ENCODE results near the gene CCL17. TPM values are rescaled to one million over a fixed set of nuclear protein-coding genes. Genes with fewer than 3 reads are reported as not detected.

Gene CCL17
- total RNA-seq, 1 donor from 2014 or later = not detected

GRCh38 chr16:57358527-57359095 is 46.0 kb upstream of the CCL17 start, which contains the start of gene CCL22:
Gene CCL22, plus strand, starts transcription at chr16:57358783. Its CDS starts 34 bp downstream, at chr16:57358817.
- no peaks in the 10 kb centered on the region for H3K4me1 Mint-ChIP-seq (ENCODE audit: low read depth)
- H3K4me3 Mint-ChIP-seq (ENCODE audit: low read depth) = no peak within 1 kb of the TSS
- TF ChIP-seq CTCF (IDR thresholded peaks at IDR 0.05; ENCODE audit: unreplicated experiment) = no peak
- H3K9me3 Mint-ChIP-seq (ENCODE audit: low read depth) = no peaks in the 10 kb centered on the region
- DNase-seq (ENCODE audit: low spot score, unreplicated experiment) = no peak
- peaks cover 4% of the 10 kb centered on the region for H3K27me3 Mint-ChIP-seq
- no peak within 1 kb of the TSS for H3K27ac Mint-ChIP-seq
- no peaks in the 10 kb centered on the region for H3K36me3 Mint-ChIP-seq (ENCODE audit: insufficient read depth)

DNA sequence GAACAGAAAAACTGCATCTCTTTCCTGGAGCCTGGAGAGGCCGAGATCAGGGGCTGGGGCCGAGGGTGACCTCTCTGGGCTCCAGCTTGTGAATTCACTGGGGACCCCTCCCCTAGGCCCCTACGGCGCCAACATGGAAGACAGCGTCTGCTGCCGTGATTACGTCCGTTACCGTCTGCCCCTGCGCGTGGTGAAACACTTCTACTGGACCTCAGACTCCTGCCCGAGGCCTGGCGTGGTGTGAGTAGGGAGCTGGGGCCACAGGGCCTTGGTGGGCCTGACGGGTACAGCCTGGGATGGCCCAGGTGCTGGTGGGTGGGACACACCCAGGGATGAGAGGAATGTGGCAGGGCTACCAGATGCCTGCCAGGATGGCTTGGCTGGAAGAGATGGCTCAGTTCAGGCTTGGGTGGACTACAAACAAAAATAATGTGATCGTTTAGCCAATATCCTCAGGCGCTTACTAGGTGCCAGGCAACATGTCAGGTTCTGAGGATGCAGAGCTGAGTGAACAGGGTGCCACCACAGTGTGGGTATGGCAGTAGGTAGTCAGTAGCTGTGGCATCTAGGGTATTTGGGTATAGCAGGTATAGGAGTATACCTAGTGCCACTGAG is 44.1 kb upstream of the CCL17 start:
- no peak for DNase-seq (ENCODE audit: low spot score, unreplicated experiment)
- Mint-ChIP-seq H3K36me3 (ENCODE audit: insufficient read depth) (no peaks in the 10 kb centered on the region), H3K9me3 (ENCODE audit: low read depth) (no peaks in the 10 kb centered on the region), H3K27me3 (peaks cover 7% of the 10 kb centered on the region), H3K4me1 (ENCODE audit: low read depth) (peaks cover 2% of the 10 kb centered on the region), H3K27ac (no peak overlapping the region), H3K4me3 (ENCODE audit: low read depth) (no peak overlapping the region)
- no peak for TF ChIP-seq CTCF (IDR thresholded peaks at IDR 0.05; ENCODE audit: unreplicated experiment)

- Mint-ChIP-seq H3K36me3 (ENCODE audit: insufficient read depth) (no peaks in the 10 kb centered on the region), H3K27me3 (peaks cover 9% of the 10 kb centered on the region), H3K27ac (no peak overlapping the region), H3K4me3 (ENCODE audit: low read depth) (no peak overlapping the region), H3K4me1 (ENCODE audit: low read depth) (peaks cover 2% of the 10 kb centered on the region), H3K9me3 (ENCODE audit: low read depth) (no peaks in the 10 kb centered on the region)
- no peak for DNase-seq (ENCODE audit: low spot score, unreplicated experiment)
- no peak for TF ChIP-seq CTCF (IDR thresholded peaks at IDR 0.05; ENCODE audit: unreplicated experiment)
Observed at GRCh38 chr16:57361404-57361803, 43.2 kb upstream of the CCL17 start.

- H3K4me1 Mint-ChIP-seq (ENCODE audit: low read depth) = peaks cover 2% of the 10 kb centered on the region
- no peak for TF ChIP-seq CTCF (IDR thresholded peaks at IDR 0.05; ENCODE audit: unreplicated experiment)
- no peak overlapping the region for H3K27ac Mint-ChIP-seq
Observed at GRCh38 chr16:57364143-57364542, 40.4 kb upstream of the CCL17 start.

GRCh38 chr16:57366544-57367040 is 38.0 kb upstream of the CCL17 start:
- DNase-seq (ENCODE audit: low spot score, unreplicated experiment) = no peak
- H3K27ac Mint-ChIP-seq = no peak overlapping the region
- peaks cover 10% of the 10 kb centered on the region for H3K27me3 Mint-ChIP-seq

More at GRCh38 chr16:57364143-57364542, 40.4 kb upstream of the CCL17 start:
- Mint-ChIP-seq H3K9me3 (ENCODE audit: low read depth) (no peaks in the 10 kb centered on the region), H3K4me3 (ENCODE audit: low read depth) (no peak overlapping the region), H3K27me3 (peaks cover 10% of the 10 kb centered on the region), H3K36me3 (ENCODE audit: insufficient read depth) (no peaks in the 10 kb centered on the region)
- no peak for DNase-seq (ENCODE audit: low spot score, unreplicated experiment)

More at GRCh38 chr16:57366544-57367040, 38.0 kb upstream of the CCL17 start:
- no peaks in the 10 kb centered on the region for H3K36me3 Mint-ChIP-seq (ENCODE audit: insufficient read depth)
- no peaks in the 10 kb centered on the region for H3K9me3 Mint-ChIP-seq (ENCODE audit: low read depth)
- no peak for TF ChIP-seq CTCF (IDR thresholded peaks at IDR 0.05; ENCODE audit: unreplicated experiment)
- peaks cover 2% of the 10 kb centered on the region for H3K4me1 Mint-ChIP-seq (ENCODE audit: low read depth)
- no peak overlapping the region for H3K4me3 Mint-ChIP-seq (ENCODE audit: low read depth)
